ENCODE results near the gene CCR6. TPM values are rescaled to one million over a fixed set of nuclear protein-coding genes. Genes with fewer than 3 reads are reported as not detected.

CCR6 gene
- total RNA-seq, 1 donor from 2014 or later: not detected

DNA sequence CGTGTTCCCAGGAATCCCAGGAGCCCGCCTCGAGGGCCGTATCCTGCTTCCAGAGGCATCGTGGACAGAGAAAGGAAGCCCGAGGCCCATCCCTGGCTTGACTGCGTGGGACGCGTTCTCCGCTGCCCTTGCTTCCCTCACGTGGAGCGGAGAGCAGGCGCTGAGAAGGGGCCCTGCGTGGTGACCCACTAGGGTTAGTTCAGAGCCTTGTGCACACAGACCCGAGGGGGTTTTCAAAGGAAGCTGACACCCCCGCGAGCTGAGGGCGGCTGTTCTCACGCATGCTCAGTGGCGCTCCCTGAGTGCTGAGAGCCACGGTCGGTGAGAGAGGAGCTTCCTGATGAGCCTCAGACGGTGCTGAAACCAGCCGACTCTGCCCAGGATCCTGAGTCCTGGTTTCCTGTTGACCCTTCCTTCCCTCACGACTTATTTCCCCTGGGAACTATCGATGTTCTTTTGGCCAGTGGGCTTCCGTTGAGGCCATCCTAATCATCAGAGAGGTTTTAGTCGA is 28.9 kb upstream of the CCR6 start:
- no peak for TF ChIP-seq CTCF (conservative IDR thresholded peaks at IDR 0.05; ENCODE audit: low read depth, low read length)
- H3K4me3 ChIP-seq (ENCODE audit: low read depth, low read length): no peak overlapping the region
- DNase-seq (ENCODE audit: low read depth): no peak

DNA sequence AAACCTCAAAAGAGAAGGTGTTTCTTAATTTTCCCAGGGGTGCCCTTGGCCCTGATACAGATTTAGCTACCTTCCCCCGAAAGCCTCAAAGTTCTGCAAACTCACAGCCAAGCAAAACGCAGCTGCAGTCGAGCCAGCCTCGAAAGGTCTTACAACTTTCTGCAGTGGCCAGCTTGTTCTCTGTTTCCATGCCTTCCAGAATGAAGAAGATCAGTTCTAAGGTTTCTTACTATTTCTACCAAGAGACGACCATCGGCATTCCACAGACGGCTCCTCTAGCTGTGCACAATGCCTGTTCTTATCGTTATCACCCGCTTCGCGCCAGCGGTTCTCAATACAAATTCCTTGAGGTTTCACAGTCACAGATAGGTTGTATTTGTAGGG is 28.5 kb upstream of the CCR6 start:
- no peak overlapping the region for H3K4me3 ChIP-seq (ENCODE audit: low read depth, low read length)
- DNase-seq (ENCODE audit: low read depth): no peak
- TF ChIP-seq CTCF (conservative IDR thresholded peaks at IDR 0.05; ENCODE audit: low read depth, low read length): no peak

- no peak for DNase-seq (ENCODE audit: low read depth)
- no peak for TF ChIP-seq CTCF (conservative IDR thresholded peaks at IDR 0.05; ENCODE audit: low read depth, low read length)
- no peak overlapping the region for H3K4me3 ChIP-seq (ENCODE audit: low read depth, low read length)
Measured at GRCh38 chr6:167094820-167095637, 27.9 kb upstream of the CCR6 start.

- TF ChIP-seq CTCF (conservative IDR thresholded peaks at IDR 0.05; ENCODE audit: low read depth, low read length): no peak
- no peak for DNase-seq (ENCODE audit: low read depth)
- H3K4me3 ChIP-seq (ENCODE audit: low read depth, low read length): no peak overlapping the region
Measured at GRCh38 chr6:167095888-167096287, 27.0 kb upstream of the CCR6 start.

GRCh38 chr6:167096991-167097390 is 25.9 kb upstream of the CCR6 start:
- no peak overlapping the region for H3K4me3 ChIP-seq (ENCODE audit: low read depth, low read length)
- TF ChIP-seq CTCF (conservative IDR thresholded peaks at IDR 0.05; ENCODE audit: low read depth, low read length): no peak
- DNase-seq (ENCODE audit: low read depth): no peak

DNA sequence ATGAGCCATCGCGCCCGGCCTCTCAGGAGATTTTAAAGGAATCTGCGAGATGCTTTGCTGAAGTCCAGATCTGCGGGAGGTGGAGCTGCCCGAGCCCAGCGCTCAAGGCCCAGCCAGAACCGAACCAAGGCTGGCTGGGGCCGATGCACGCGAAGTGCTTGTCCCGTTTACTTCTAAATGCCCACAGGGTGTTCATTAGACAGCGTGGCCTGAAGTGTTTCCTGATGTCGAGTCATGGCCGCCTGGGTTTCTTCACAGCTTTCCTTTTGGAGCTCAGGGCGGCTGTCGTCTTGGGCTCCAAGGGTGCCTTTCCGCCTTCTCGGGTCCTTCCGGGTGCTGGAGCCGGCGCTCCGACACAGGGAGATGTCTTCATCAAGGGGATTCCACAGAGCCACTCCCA is 25.1 kb upstream of the CCR6 start:
- no peak for TF ChIP-seq CTCF (conservative IDR thresholded peaks at IDR 0.05; ENCODE audit: low read depth, low read length)
- no peak for DNase-seq (ENCODE audit: low read depth)
- H3K4me3 ChIP-seq (ENCODE audit: low read depth, low read length): no peak overlapping the region

GRCh38 chr6:167098825-167099225 is 24.1 kb upstream of the CCR6 start:
- no peak for DNase-seq (ENCODE audit: low read depth)
- H3K4me3 ChIP-seq (ENCODE audit: low read depth, low read length): no peak overlapping the region
- no peak for TF ChIP-seq CTCF (conservative IDR thresholded peaks at IDR 0.05; ENCODE audit: low read depth, low read length)

Measured in epithelial cell of proximal tubule (primary cell).